CD4-positive, alpha-beta memory T cell (primary cell): ENCODE results near the gene GSTM3. TPM values are rescaled to one million over a fixed set of nuclear protein-coding genes. Genes with fewer than 3 reads are reported as not detected.
A peak's percentile ranks its signal among the peaks of the same experiment; 100 is the strongest.

Experiments used
- CTCF ChIA-PET: fragments of 350-600 bp; sonication (Branson Sonifier 250); formaldehyde crosslinking; loops from one replicate; lab custom pipeline; 2021; ENCODE audit warnings: inconsistent platforms; ENCODE audit not compliant: partially characterized antibody; lab: Charles Lee
- POLR2A ChIA-PET: fragments of 350-600 bp; sonication (Branson Sonifier 250); formaldehyde crosslinking; loops from one replicate; lab custom pipeline; 2021; ENCODE audit not compliant: partially characterized antibody; lab: Charles Lee
- DNase-seq, 5 donors: peaks; one replicate each; pipeline versions ENCODE4 v3.0.0 to v3.0.0-alpha.2; 2020 to 2022; ENCODE audit warnings: mixed read lengths in 1 of 5
- H3K27ac ChIP-seq: one replicate; pipeline ENCODE4 v1.7.0; 2013; ENCODE audit warnings: low read depth, low read length
- H3K27me3 ChIP-seq: 2 replicates; pipeline ENCODE4 v1.7.0; 2013; ENCODE audit warnings: mild to moderate bottlenecking, low read length, moderate library complexity; ENCODE audit not compliant: insufficient read depth
- H3K36me3 ChIP-seq: 2 replicates; pipeline ENCODE4 v1.7.0; 2013; ENCODE audit warnings: mild to moderate bottlenecking, low read length, moderate library complexity; ENCODE audit not compliant: insufficient read depth
- H3K4me1 ChIP-seq: 2 replicates; pipeline ENCODE4 v1.7.0; 2013; ENCODE audit warnings: mild to moderate bottlenecking, low read length, moderate library complexity; ENCODE audit not compliant: insufficient read depth
- H3K4me3 ChIP-seq, 2 donors: one replicate each; pipeline ENCODE4 v1.7.0; 2013; ENCODE audit warnings: low read length in 2 of 2, mild to moderate bottlenecking in 1 of 2
- H3K9me3 ChIP-seq, 2 donors: one replicate each; pipeline ENCODE4 v1.7.0; 2013; ENCODE audit warnings: low read length in 2 of 2, control low read depth in 1 of 2; ENCODE audit not compliant: control insufficient read depth in 1 of 2
- H3K27ac Mint-ChIP-seq, 7 donors: one replicate each; pipeline ENCODE4 v1.8.0; 2020 to 2021; ENCODE audit warnings: mixed read lengths in 7 of 7, mild to moderate bottlenecking in 6 of 7, inconsistent platforms in 3 of 7, moderate library complexity in 3 of 7
- H3K27me3 Mint-ChIP-seq, 2 donors: one replicate each; pipeline ENCODE4 v1.8.0; 2020 to 2021; ENCODE audit warnings: mixed read lengths in 2 of 2
- H3K36me3 Mint-ChIP-seq, 2 donors: one replicate each; pipeline ENCODE4 v1.8.0; 2020 to 2021; ENCODE audit warnings: mixed read lengths in 2 of 2, inconsistent platforms in 1 of 2, mild to moderate bottlenecking in 1 of 2
- H3K4me1 Mint-ChIP-seq, 4 donors: one replicate each; pipeline ENCODE4 v1.8.0; 2020 to 2021; ENCODE audit warnings: mixed read lengths in 4 of 4, mild to moderate bottlenecking in 1 of 4
- H3K4me3 Mint-ChIP-seq, 8 donors: one replicate each; pipeline ENCODE4 v1.8.0; 2020 to 2021; ENCODE audit warnings: mixed read lengths in 8 of 8, mild to moderate bottlenecking in 7 of 8, moderate library complexity in 6 of 8, inconsistent platforms in 3 of 8
- H3K9me3 Mint-ChIP-seq, 8 donors: one replicate each; pipeline ENCODE4 v1.8.0; 2020 to 2021; ENCODE audit warnings: mixed read lengths in 8 of 8, mild to moderate bottlenecking in 5 of 8, inconsistent platforms in 3 of 8, moderate library complexity in 1 of 8
- intact Hi-C: fragments of 100-400 bp; cut with micrococcal nuclease; formaldehyde crosslinking; loops from one replicate; pipeline ENCODE4 v1.15.1; 2023
- polyA plus RNA-seq, 2 donors: library from polyadenylated mRNA; unstranded; fragments of 300-500 nt; fragmentation: Illumina TruSeq; gene quantifications; one replicate each; pipeline ENCODE4 v1.2.3, GENCODE V29; 2021
- total RNA-seq, 2 experiments: library from RNA; stranded (reverse); gene quantifications; one replicate each; pipeline ENCODE4 v1.2.3, GENCODE V29; 2021

The GSTM3 gene
- total and polyA plus RNA-seq, 4 experiments from 2014 or later = 1.2 to 44.3 (median 13.5) TPM

DNA sequence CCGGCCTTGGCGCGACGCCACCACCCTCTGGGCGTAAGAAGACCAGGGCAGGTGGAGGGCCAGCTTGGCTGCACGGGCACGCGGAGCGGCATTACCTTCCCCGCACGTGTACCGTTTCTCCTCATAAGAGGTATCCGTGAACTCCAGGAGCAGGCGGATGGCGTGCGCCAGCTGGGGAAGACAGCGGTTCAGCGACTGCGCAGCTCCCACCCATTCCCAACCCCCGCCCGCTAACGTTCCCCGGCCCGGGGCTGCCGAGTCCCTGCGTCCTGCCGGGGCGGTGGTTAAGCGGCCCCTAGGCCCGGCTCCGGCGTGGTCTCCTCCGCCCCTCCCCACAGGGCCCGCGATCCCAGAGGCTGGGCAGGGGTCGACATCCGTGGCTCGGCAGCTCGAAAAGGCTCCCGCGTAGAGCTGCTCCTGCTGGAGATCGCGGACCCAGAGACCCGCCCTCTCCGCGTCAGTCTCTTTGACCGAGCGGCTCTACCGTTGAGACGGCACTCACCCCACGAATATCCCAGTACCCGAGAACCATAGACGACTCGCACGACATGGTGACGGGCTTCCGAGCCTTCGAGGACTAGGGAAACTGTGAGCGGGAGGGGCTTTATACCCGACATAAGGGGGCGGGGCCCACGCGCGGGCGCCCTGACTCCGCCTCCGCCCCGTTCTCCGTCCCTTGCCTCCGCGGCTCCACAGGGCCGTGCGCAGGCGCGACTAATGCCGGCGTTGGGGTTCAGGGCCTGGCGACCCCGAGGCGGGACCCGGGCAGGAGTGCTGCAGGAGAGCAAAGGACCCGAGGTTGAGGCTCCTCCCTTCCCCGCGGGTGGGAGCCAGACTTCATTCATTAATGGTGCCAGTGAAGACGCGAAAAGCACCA, 862 bp downstream of the GSTM3 start:
- peak; percentile 77 to 84 (median 81) for DNase-seq
- Histone ChIP-seq H3K4me3 (peak overlapping the region; percentile 52 to 54), H3K9me3 (no peaks in the 10 kb centered on the region), H3K36me3 (no peaks in the 10 kb centered on the region), H3K4me1 (peaks cover 15% of the 10 kb centered on the region), H3K27ac (peak overlapping the region; percentile 44), H3K27me3 (no peaks in the 10 kb centered on the region)
- intact Hi-C loops = loop anchor here (1.0 kb wide), 1 partner anchor 244 kb away; the partner anchor contains the start of gene AHCYL1
- Mint-ChIP-seq H3K27me3 (peaks cover 0 to 18% of the 10 kb centered on the region in 2 donors), H3K4me3 (peak overlapping the region; percentile 73 to 92 (median 87)), H3K9me3 (no peaks in the 10 kb centered on the region), H3K27ac (peak overlapping the region; percentile 7 to 93 (median 90)), H3K36me3 (peaks cover 0 to 7% of the 10 kb centered on the region in 2 donors), H3K4me1 (peaks cover 8 to 16% (median 13%) of the 10 kb centered on the region in 4 donors)
- ChIA-PET POLR2A (interaction anchor here (0.8 to 1.7 kb wide), 6 partner anchors 11 to 246 kb away, joined by 4 to 7 read pairs (median 4); partner anchors contain the start of genes AHCYL1 and GNAI3), CTCF (interaction anchor here (1.1 to 1.6 kb wide), 3 partner anchors 98 to 245 kb away, joined by 3 to 5 read pairs (median 4); partner anchors contain the start of gene AHCYL1)

DNA sequence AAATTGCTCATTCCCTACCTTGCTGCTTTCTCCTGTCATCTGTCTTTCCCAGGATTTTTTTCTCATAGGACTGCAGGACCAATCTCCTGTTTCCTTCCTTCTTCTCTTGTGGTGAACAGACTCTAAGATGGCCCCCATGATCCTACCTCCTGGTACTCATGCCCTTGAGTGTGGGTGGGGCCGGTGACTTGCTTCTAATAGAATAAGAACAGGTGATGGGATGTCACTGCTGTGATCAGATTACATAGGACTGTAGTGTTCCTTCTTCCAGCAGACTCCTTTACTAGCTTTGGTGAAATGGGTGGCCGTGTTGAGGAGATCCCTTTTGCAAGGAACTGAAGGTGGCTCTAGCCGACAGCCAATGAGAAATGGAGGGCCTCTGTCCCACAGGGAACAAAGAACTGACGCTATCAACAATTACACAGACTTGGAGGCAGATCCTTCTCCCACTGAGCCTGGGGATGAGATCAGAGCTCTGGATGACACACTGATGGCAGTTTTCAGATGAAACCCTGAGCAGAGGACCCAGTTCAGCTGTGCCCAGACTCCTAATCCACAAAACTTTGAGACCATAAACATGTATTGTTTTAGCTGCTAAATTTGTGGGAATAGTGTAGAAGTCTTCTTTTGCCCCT, 7.5 kb downstream of the GSTM3 start:
- no peaks in the 10 kb centered on the region for H3K9me3 ChIP-seq
- H3K9me3 Mint-ChIP-seq = no peaks in the 10 kb centered on the region
- peaks cover 2 to 10% of the 10 kb centered on the region in 2 donors for H3K27me3 Mint-ChIP-seq
- no peak overlapping the region for H3K4me3 ChIP-seq
- DNase-seq = no peak
- no peaks in the 10 kb centered on the region for H3K36me3 ChIP-seq
- peaks cover 0 to 7% of the 10 kb centered on the region in 2 donors for H3K36me3 Mint-ChIP-seq
- H3K27me3 ChIP-seq = no peaks in the 10 kb centered on the region
- no peak overlapping the region for H3K4me3 Mint-ChIP-seq
- CTCF ChIA-PET = no interaction called here
- no peaks in the 10 kb centered on the region for H3K4me1 ChIP-seq
- H3K27ac ChIP-seq = no peak overlapping the region
- H3K27ac Mint-ChIP-seq = peak overlapping the region in 1 of 7 donors; percentile 32
- POLR2A ChIA-PET = no interaction called here
- intact Hi-C loops = no loop called here
- peaks cover 0 to 2% (median 0%) of the 10 kb centered on the region in 4 donors for H3K4me1 Mint-ChIP-seq

DNA sequence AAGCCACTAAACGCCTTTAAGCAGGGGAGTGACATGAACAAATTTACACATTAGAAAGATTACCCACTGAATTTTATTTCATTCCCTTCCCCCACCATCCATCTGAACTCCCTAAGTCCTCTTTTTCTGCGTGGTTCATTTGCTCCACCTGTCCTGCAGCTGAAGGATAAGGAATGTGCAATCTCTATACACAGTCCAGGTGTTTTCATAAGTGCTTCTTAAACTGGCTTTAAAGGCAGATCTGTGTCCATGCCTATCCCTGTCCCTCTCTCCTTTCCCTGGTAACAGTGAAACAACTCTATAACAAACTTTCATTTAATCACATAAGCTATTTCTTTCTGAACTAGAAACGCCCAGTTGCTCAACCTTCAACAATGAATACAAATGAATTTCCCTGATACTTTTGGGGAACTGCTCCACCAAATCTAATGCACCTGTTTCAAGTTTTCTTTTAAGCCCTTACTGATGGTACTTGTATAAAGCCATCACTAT, 8.4 kb downstream of the GSTM3 start:
- POLR2A ChIA-PET = no interaction called here
- Histone ChIP-seq H3K36me3 (no peaks in the 10 kb centered on the region), H3K9me3 (no peaks in the 10 kb centered on the region), H3K4me1 (no peaks in the 10 kb centered on the region), H3K27ac (no peak overlapping the region), H3K4me3 (no peak overlapping the region), H3K27me3 (no peaks in the 10 kb centered on the region)
- Mint-ChIP-seq H3K27me3 (peaks cover 4 to 10% of the 10 kb centered on the region in 2 donors), H3K9me3 (no peaks in the 10 kb centered on the region), H3K4me1 (peaks cover 0 to 2% (median 0%) of the 10 kb centered on the region in 4 donors), H3K4me3 (no peak overlapping the region), H3K27ac (no peak overlapping the region), H3K36me3 (peaks cover 0 to 7% of the 10 kb centered on the region in 2 donors)
- intact Hi-C loops = no loop called here
- CTCF ChIA-PET = no interaction called here
- DNase-seq = no peak

- DNase-seq = no peak
- Histone ChIP-seq H3K27ac (no peak overlapping the region), H3K4me1 (no peaks in the 10 kb centered on the region), H3K27me3 (no peaks in the 10 kb centered on the region), H3K4me3 (no peak overlapping the region), H3K9me3 (no peaks in the 10 kb centered on the region), H3K36me3 (no peaks in the 10 kb centered on the region)
- H3K27ac Mint-ChIP-seq = no peak overlapping the region
- H3K9me3 Mint-ChIP-seq = no peaks in the 10 kb centered on the region
- no peak overlapping the region for H3K4me3 Mint-ChIP-seq
- no peaks in the 10 kb centered on the region for H3K36me3 Mint-ChIP-seq
- intact Hi-C loops = no loop called here
- CTCF ChIA-PET = interaction anchor here (0.6 kb wide), 1 partner anchor 86 kb away, joined by 3 read pairs; no protein-coding TSS in a partner anchor
- peaks cover 4 to 5% of the 10 kb centered on the region in 2 donors for H3K27me3 Mint-ChIP-seq
- H3K4me1 Mint-ChIP-seq = peaks cover 0 to 2% (median 0%) of the 10 kb centered on the region in 4 donors
- POLR2A ChIA-PET = no interaction called here
Observed at GRCh38 chr1:109730666-109731065, 10.2 kb downstream of the GSTM3 start.

- no peak overlapping the region for H3K4me3 ChIP-seq
- no peak overlapping the region for H3K27ac ChIP-seq
- intact Hi-C loops = no loop called here
- CTCF ChIA-PET = no interaction called here
- H3K27me3 ChIP-seq = no peaks in the 10 kb centered on the region
- Mint-ChIP-seq H3K4me1 (no peaks in the 10 kb centered on the region), H3K9me3 (no peaks in the 10 kb centered on the region), H3K27me3 (peaks cover 3 to 4% of the 10 kb centered on the region in 2 donors), H3K4me3 (no peak overlapping the region), H3K36me3 (no peaks in the 10 kb centered on the region), H3K27ac (no peak overlapping the region)
- DNase-seq = no peak
- POLR2A ChIA-PET = interaction anchor here (1.4 kb wide), 1 partner anchor 11 kb away, joined by 5 read pairs; no protein-coding TSS in a partner anchor
- no peaks in the 10 kb centered on the region for H3K4me1 ChIP-seq
- H3K9me3 ChIP-seq = no peaks in the 10 kb centered on the region
- no peaks in the 10 kb centered on the region for H3K36me3 ChIP-seq
Observed at GRCh38 chr1:109728870-109729269, 12.0 kb downstream of the GSTM3 start.

DNA sequence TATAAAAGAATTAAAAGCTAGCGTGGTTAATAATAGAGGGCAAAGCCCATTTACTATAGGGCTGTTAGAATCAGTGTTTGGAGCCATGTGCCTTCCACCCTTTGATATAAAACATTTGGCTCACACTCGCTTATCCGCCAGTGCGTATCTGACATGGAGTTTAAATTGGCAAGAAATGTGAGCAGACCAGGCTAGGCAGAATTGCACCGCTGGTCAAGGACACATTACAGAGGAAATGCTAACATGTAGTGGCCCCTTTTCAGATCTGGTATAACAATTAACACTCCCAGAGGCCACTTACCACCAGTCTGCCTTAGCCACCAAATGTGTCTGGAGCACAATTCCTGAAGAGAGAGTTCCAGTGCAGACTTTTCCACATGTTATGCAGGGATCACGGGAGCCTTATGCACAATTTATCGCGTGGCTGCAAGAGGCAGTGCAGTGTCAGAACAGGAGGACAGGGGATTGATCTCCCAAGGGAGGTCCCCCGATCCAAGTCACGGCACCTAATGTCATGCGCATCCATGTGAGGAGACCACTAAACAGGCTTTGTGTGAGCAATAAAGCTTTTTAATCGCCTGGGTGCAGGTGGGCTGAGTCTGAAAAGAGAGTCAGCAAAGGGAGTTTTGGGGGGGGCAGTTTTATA, 14.0 kb downstream of the GSTM3 start:
- H3K4me3 ChIP-seq = no peak overlapping the region
- no peaks in the 10 kb centered on the region for H3K36me3 ChIP-seq
- no peaks in the 10 kb centered on the region for H3K4me1 ChIP-seq
- no peaks in the 10 kb centered on the region for H3K36me3 Mint-ChIP-seq
- H3K4me3 Mint-ChIP-seq = no peak overlapping the region
- peaks cover 2% of the 10 kb centered on the region in 2 donors for H3K27me3 Mint-ChIP-seq
- ChIA-PET CTCF (no interaction called here), POLR2A (no interaction called here)
- H3K4me1 Mint-ChIP-seq = no peaks in the 10 kb centered on the region
- no peak overlapping the region for H3K27ac Mint-ChIP-seq
- intact Hi-C loops = no loop called here
- no peaks in the 10 kb centered on the region for H3K9me3 Mint-ChIP-seq
- H3K27ac ChIP-seq = no peak overlapping the region
- DNase-seq = no peak
- no peaks in the 10 kb centered on the region for H3K27me3 ChIP-seq
- no peaks in the 10 kb centered on the region for H3K9me3 ChIP-seq
